Nephron progenitor cell (in vitro differentiated cells): ENCODE measurements around the gene FBXL5.

ENCODE experiments used
- DNase-seq: peaks from one replicate; pipeline ENCODE4 v3.0.0; 2021
- H3K27ac Mint-ChIP-seq: 2 replicates; pipeline ENCODE4 v1.8.0; 2021; ENCODE audit warnings: mild to moderate bottlenecking, moderate library complexity, mixed read lengths
- H3K27me3 Mint-ChIP-seq: 2 replicates; pipeline ENCODE4 v1.8.0; 2021; ENCODE audit warnings: mild to moderate bottlenecking, low read depth, mixed read lengths; ENCODE audit not compliant: poor library complexity
- H3K36me3 Mint-ChIP-seq: 2 replicates; pipeline ENCODE4 v1.8.0; 2021; ENCODE audit warnings: low read depth, mixed read lengths
- H3K4me1 Mint-ChIP-seq: 2 replicates; pipeline ENCODE4 v1.8.0; 2021; ENCODE audit warnings: mixed read lengths
- H3K4me3 Mint-ChIP-seq: 2 replicates; pipeline ENCODE4 v1.8.0; 2021; ENCODE audit warnings: mild to moderate bottlenecking, moderate library complexity, mixed read lengths
- H3K9me3 Mint-ChIP-seq: 2 replicates; pipeline ENCODE4 v1.8.0; 2021; ENCODE audit warnings: mild to moderate bottlenecking, moderate library complexity, mixed read lengths
- TF ChIP-seq, protein P1 (sequence below): fragments of 200-600 bp; sonication (generic); IDR thresholded peaks from 2 replicates; pipeline ENCODE4 v1.5.0; 2021; ENCODE audit warnings: antibody characterized with exemption

Gene FBXL5

GRCh38 chr4:15610855-15611254 lies 44.3 kb downstream of the FBXL5 start:
- Mint-ChIP-seq H3K4me1 (no peaks in the 10 kb centered on the region), H3K4me3 (no peak overlapping the region), H3K27ac (no peak overlapping the region), H3K9me3 (peaks cover 18% of the 10 kb centered on the region), H3K27me3 (peaks cover 2% of the 10 kb centered on the region), H3K36me3 (peaks cover 56% of the 10 kb centered on the region)
- DNase-seq = no peak
- TF ChIP-seq, protein P1, sequence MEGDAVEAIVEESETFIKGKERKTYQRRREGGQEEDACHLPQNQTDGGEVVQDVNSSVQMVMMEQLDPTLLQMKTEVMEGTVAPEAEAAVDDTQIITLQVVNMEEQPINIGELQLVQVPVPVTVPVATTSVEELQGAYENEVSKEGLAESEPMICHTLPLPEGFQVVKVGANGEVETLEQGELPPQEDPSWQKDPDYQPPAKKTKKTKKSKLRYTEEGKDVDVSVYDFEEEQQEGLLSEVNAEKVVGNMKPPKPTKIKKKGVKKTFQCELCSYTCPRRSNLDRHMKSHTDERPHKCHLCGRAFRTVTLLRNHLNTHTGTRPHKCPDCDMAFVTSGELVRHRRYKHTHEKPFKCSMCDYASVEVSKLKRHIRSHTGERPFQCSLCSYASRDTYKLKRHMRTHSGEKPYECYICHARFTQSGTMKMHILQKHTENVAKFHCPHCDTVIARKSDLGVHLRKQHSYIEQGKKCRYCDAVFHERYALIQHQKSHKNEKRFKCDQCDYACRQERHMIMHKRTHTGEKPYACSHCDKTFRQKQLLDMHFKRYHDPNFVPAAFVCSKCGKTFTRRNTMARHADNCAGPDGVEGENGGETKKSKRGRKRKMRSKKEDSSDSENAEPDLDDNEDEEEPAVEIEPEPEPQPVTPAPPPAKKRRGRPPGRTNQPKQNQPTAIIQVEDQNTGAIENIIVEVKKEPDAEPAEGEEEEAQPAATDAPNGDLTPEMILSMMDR = no peak

DNA sequence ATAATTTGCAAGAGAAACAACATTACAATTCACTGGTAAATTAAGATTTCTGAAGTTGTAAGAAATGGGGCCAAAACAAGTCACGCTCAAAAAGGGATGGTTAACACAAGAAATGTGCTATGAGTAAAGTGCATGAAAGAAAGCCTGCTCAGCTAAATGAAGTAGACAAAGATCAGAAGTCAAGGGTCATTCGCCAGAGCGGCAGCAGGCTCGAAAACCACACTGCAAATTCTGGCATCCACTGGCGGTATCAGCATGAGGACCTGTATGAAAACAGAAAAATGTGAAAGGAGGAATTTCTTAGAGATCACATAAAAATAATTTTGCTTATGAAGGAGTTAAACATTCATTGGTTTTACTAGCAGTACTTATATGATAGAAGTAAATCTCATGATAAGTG lies 49.6 kb downstream of the FBXL5 start:
- DNase-seq = no peak
- Mint-ChIP-seq H3K9me3 (peaks cover 23% of the 10 kb centered on the region), H3K27me3 (no peaks in the 10 kb centered on the region), H3K4me1 (no peaks in the 10 kb centered on the region), H3K27ac (no peak overlapping the region), H3K4me3 (no peak overlapping the region), H3K36me3 (peaks cover 74% of the 10 kb centered on the region)
- TF ChIP-seq, protein P1 = no peak

DNA sequence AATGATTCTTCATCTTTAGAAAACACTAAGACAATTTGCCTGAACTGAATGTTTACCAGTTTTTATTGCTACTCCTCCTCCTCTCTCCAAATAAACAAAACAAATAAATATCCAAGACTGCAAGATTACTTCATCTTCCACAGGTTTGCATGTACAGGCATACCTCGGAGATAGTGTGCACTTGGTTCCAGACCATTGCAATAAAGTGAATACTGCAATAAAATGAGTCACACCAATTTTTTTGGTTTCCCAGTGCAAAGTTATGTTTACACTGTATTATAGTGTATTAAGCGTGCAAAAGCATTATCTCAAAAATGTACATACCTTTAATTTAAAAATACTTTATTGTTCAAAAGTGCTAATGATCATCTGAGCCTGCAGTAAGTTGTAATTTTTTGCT lies 53.3 kb downstream of the FBXL5 start:
- no peak for DNase-seq
- H3K4me1 Mint-ChIP-seq = no peaks in the 10 kb centered on the region
- H3K4me3 Mint-ChIP-seq = no peak overlapping the region
- peaks cover 84% of the 10 kb centered on the region for H3K36me3 Mint-ChIP-seq
- H3K27ac Mint-ChIP-seq = no peak overlapping the region
- TF ChIP-seq, protein P1 = no peak
- H3K27me3 Mint-ChIP-seq = no peaks in the 10 kb centered on the region
- H3K9me3 Mint-ChIP-seq = peaks cover 23% of the 10 kb centered on the region

DNA sequence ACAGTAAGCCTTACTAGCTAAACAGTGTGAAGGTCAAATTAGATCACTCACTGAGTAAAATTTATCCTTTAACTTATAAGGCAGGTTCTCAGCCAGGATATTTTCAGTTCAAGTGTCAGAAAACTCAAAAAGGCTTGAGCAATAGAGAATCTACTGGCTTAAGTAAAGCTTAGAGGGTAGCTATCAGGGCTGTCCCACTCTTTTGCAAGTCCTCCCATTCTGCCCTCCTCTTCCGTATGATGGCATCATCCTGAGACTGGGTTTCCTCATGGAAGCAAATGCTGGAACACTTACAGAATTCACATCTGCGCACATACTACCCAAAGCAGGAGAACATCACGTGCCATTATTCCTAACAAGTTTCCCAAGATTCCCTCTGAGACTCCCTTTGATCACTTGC lies 55.0 kb downstream of the FBXL5 start:
- Mint-ChIP-seq H3K4me3 (no peak overlapping the region), H3K36me3 (peaks cover 68% of the 10 kb centered on the region), H3K27ac (no peak overlapping the region), H3K27me3 (no peaks in the 10 kb centered on the region), H3K4me1 (no peaks in the 10 kb centered on the region), H3K9me3 (peaks cover 22% of the 10 kb centered on the region)
- no peak for DNase-seq
- TF ChIP-seq, protein P1 = no peak

DNA sequence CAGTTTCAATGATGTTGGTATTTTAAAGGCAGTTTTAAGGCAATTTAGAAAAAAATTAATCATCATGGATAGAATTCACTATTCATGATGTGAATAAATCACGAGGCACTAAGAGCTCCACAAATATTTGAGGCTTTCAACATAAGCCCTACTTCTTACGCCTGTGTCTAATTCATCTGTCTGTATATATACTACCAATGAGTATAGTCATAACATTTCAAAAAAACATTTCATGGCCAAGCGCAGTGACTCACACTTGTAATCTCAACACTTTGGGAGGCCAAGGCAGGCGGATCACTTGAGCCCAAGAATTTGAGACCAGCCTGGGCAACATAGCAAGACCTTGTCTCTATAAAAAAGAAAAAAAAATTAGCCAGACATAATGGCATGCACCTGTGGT lies 56.5 kb downstream of the FBXL5 start:
- TF ChIP-seq, protein P1 = no peak
- Mint-ChIP-seq H3K9me3 (peaks cover 12% of the 10 kb centered on the region), H3K36me3 (peaks cover 52% of the 10 kb centered on the region), H3K4me1 (no peaks in the 10 kb centered on the region), H3K27ac (no peak overlapping the region), H3K4me3 (no peak overlapping the region), H3K27me3 (no peaks in the 10 kb centered on the region)
- DNase-seq = no peak

DNA sequence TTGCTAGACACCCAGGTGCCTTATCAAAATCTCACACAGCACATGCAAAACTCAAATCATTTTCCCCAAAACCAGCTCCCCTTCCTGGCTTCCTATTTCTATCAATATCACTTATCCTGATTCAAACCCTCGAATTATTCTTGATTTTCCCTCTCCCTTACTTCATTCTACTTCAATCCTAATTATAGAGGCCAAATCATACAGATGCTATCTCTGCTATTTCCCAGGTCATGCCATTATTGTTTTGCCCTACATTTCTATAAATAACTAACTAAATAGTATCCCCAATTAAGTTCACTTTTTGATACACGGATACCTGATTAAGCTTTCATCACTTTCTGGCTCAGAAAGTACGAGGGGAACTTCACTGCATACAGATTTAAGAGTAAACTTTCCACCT lies 62.4 kb downstream of the FBXL5 start:
- DNase-seq = no peak
- Mint-ChIP-seq H3K9me3 (peaks cover under 1% of the 10 kb centered on the region), H3K4me3 (no peak overlapping the region), H3K36me3 (peaks cover 15% of the 10 kb centered on the region), H3K4me1 (no peaks in the 10 kb centered on the region), H3K27ac (no peak overlapping the region), H3K27me3 (no peaks in the 10 kb centered on the region)
- TF ChIP-seq, protein P1 = no peak
